HK-2 (cell line): ENCODE data around the gene PLA2G7.
"Not testable (repeated sequence)": the region's sequence is repeated elsewhere in the genome, so short reads cannot be mapped to it uniquely, and the experiment has no call there.

Experiments
- DNase-seq: peaks from one replicate; pipeline ENCODE4 v3.0.0-alpha.2; 2018; ENCODE audit not compliant: unreplicated experiment

PLA2G7 gene

GRCh38 chr6:46734867-46735719 is at the start of gene PLA2G7:
Gene PLA2G7, minus strand, starts transcription at chr6:46735375. Its CDS starts 12,484 bp downstream, at chr6:46722891.
- DNase-seq: no peak

- DNase-seq: no peak
Observed at GRCh38 chr6:46784535-46784934, 49.4 kb upstream of the PLA2G7 start.

GRCh38 chr6:46781478-46782378 is 46.6 kb upstream of the PLA2G7 start:
- DNase-seq: peak; percentile 5

GRCh38 chr6:46777476-46778346 is 42.5 kb upstream of the PLA2G7 start:
- DNase-seq: no peak

GRCh38 chr6:46776070-46776712 is 41.0 kb upstream of the PLA2G7 start:
- DNase-seq: no peak

GRCh38 chr6:46774736-46775135 is 39.6 kb upstream of the PLA2G7 start:
- not testable (repeated sequence) for DNase-seq

GRCh38 chr6:46773201-46773855 is 38.2 kb upstream of the PLA2G7 start:
- DNase-seq: no peak

GRCh38 chr6:46772762-46773161 is 37.6 kb upstream of the PLA2G7 start:
- no peak for DNase-seq

- DNase-seq: no peak
Observed at GRCh38 chr6:46772016-46772415, 36.8 kb upstream of the PLA2G7 start.

- DNase-seq: no peak
Observed at GRCh38 chr6:46764961-46765360, 29.8 kb upstream of the PLA2G7 start.

GRCh38 chr6:46764280-46764679 is 29.1 kb upstream of the PLA2G7 start:
- not testable (repeated sequence) for DNase-seq

GRCh38 chr6:46763466-46763865 is 28.3 kb upstream of the PLA2G7 start:
- DNase-seq: no peak

- DNase-seq: no peak
Observed at GRCh38 chr6:46760925-46761324, 25.8 kb upstream of the PLA2G7 start.

GRCh38 chr6:46758960-46759753 is 24.0 kb upstream of the PLA2G7 start:
- DNase-seq: no peak

GRCh38 chr6:46757214-46757596 is 22.0 kb upstream of the PLA2G7 start:
- no peak for DNase-seq

GRCh38 chr6:46756469-46757213 is 21.5 kb upstream of the PLA2G7 start:
- no peak for DNase-seq

- DNase-seq: no peak
Observed at GRCh38 chr6:46755865-46756264, 20.7 kb upstream of the PLA2G7 start.

GRCh38 chr6:46751658-46752057 is 16.5 kb upstream of the PLA2G7 start:
- no peak for DNase-seq

GRCh38 chr6:46749731-46750130 is 14.6 kb upstream of the PLA2G7 start:
- no peak for DNase-seq
